ENCODE measurements around the gene CDK19. TPM values are rescaled to one million over a fixed set of nuclear protein-coding genes. Genes with fewer than 3 reads are reported as not detected.

The CDK19 gene
- total and polyA plus RNA-seq, 9 of the 15 experiments (the other 6 are each of a cell fraction or from before 2014, with no cell fraction given): 3.8 to 15.2 (median 7.4) TPM

GRCh38 chr6:110815015-110815410, 256 bp downstream of the CDK19 start (continued):
- TF ChIP-seq CEBPZ (IDR thresholded peaks at IDR 0.05; ENCODE audit: borderline replicate concordance, low read depth, low read length) (no peak), ZFP36 (IDR thresholded peaks at IDR 0.05; ENCODE audit: low read depth, low read length, partially characterized antibody) (peak; percentile 77), PRPF4 (IDR thresholded peaks at IDR 0.05; ENCODE audit: insufficient read depth, low read depth, low read length, poor library complexity, severe bottlenecking) (peak; percentile 65), ZBED1 (IDR thresholded peaks at IDR 0.05) (0 out of 2 replicates have a peak, but pooled peaks have one; percentile 19), VEZF1 (CRISPR knock-in tag; IDR thresholded peaks at IDR 0.05) (peak; percentile 98), E2F8 (IDR thresholded peaks at IDR 0.05; ENCODE audit: low read depth, partially characterized antibody) (peak; percentile 3), NR1H2 (CRISPR knock-in tag; IDR thresholded peaks at IDR 0.05) (peak; percentile 30; the same call in 1 of the 2 replicates), PKNOX1 (IDR thresholded peaks at IDR 0.05) (no peak), POLR2G (IDR thresholded peaks at IDR 0.05; ENCODE audit: low read depth, low read length) (peak; percentile 94; the same call in 1 of the 2 replicates), ZC3H11A (IDR thresholded peaks at IDR 0.05; ENCODE audit: low read depth, low read length) (0 out of 2 replicates have a peak, but pooled peaks have one; percentile 58), TGIF2 (CRISPR knock-in tag; IDR thresholded peaks at IDR 0.05) (peak; percentile 62; the same call in 1 of the 2 replicates), HMGN3 (IDR thresholded peaks at IDR 0.05; ENCODE audit: borderline replicate concordance, extremely low read depth, insufficient read length, low read depth, low read length) (peak; percentile 68), ZBTB1 (CRISPR knock-in tag; IDR thresholded peaks at IDR 0.05; ENCODE audit: borderline replicate concordance, low read depth) (peak; percentile 85), NCOA6 (IDR thresholded peaks at IDR 0.05) (peak; percentile 53), ZNF174 (CRISPR knock-in tag; IDR thresholded peaks at IDR 0.05) (no peak), UBTF (IDR thresholded peaks at IDR 0.05; ENCODE audit: borderline replicate concordance in 1 of 2, low read depth in 2 of 2, low read length in 2 of 2) (peak; percentile 22 to 47; a peak in 2 of 4 replicates)

Data from K562 (cell line).